ENCODE results near the gene LAMB2. TPM values are rescaled to one million over a fixed set of nuclear protein-coding genes. Genes with fewer than 3 reads are reported as not detected.

The LAMB2 gene
- total RNA-seq, 1 donor from 2014 or later, result 772 TPM

- H3K4me1 ChIP-seq, result peaks cover 32% of the 10 kb centered on the region
- intact Hi-C loops (cut with micrococcal nuclease), result no loop called here
- no peak overlapping the region for H3K27ac ChIP-seq (replicated peaks)
- DNase-seq, result no peak
- no peaks in the 10 kb centered on the region for H3K27me3 ChIP-seq (ENCODE audit: low read depth)
- H3K4me3 ChIP-seq, result no peak overlapping the region
- H3K9me3 ChIP-seq (replicated peaks), result no peaks in the 10 kb centered on the region
- TF ChIP-seq, protein P1, sequence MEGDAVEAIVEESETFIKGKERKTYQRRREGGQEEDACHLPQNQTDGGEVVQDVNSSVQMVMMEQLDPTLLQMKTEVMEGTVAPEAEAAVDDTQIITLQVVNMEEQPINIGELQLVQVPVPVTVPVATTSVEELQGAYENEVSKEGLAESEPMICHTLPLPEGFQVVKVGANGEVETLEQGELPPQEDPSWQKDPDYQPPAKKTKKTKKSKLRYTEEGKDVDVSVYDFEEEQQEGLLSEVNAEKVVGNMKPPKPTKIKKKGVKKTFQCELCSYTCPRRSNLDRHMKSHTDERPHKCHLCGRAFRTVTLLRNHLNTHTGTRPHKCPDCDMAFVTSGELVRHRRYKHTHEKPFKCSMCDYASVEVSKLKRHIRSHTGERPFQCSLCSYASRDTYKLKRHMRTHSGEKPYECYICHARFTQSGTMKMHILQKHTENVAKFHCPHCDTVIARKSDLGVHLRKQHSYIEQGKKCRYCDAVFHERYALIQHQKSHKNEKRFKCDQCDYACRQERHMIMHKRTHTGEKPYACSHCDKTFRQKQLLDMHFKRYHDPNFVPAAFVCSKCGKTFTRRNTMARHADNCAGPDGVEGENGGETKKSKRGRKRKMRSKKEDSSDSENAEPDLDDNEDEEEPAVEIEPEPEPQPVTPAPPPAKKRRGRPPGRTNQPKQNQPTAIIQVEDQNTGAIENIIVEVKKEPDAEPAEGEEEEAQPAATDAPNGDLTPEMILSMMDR (IDR thresholded peaks at IDR 0.05; ENCODE audit: borderline replicate concordance), result no peak
- H3K36me3 ChIP-seq, result peaks cover 80% of the 10 kb centered on the region
Measured at GRCh38 chr3:49123687-49124086, 9.2 kb downstream of the LAMB2 start.

- intact Hi-C loops (cut with micrococcal nuclease), result no loop called here
Measured at GRCh38 chr3:49122886-49123545, 9.8 kb downstream of the LAMB2 start.

GRCh38 chr3:49122451-49122850 is 10.4 kb downstream of the LAMB2 start:
- Histone ChIP-seq H3K9me3 (replicated peaks) (no peaks in the 10 kb centered on the region), H3K36me3 (peaks cover 80% of the 10 kb centered on the region), H3K4me1 (peaks cover 38% of the 10 kb centered on the region), H3K4me3 (no peak overlapping the region), H3K27me3 (ENCODE audit: low read depth) (no peaks in the 10 kb centered on the region), H3K27ac (replicated peaks) (no peak overlapping the region)
- TF ChIP-seq, protein P1 (IDR thresholded peaks at IDR 0.05; ENCODE audit: borderline replicate concordance), result no peak
- DNase-seq, result no peak
- intact Hi-C loops (cut with micrococcal nuclease), result no loop called here

More at GRCh38 chr3:49122886-49123545, 9.8 kb downstream of the LAMB2 start:
- DNase-seq, result no peak
- H3K4me3 ChIP-seq, result no peak overlapping the region
- no peaks in the 10 kb centered on the region for H3K9me3 ChIP-seq (replicated peaks)
- TF ChIP-seq, protein P1 (IDR thresholded peaks at IDR 0.05; ENCODE audit: borderline replicate concordance), result no peak
- peaks cover 33% of the 10 kb centered on the region for H3K4me1 ChIP-seq
- H3K27me3 ChIP-seq (ENCODE audit: low read depth), result no peaks in the 10 kb centered on the region
- H3K27ac ChIP-seq (replicated peaks), result no peak overlapping the region
- peaks cover 80% of the 10 kb centered on the region for H3K36me3 ChIP-seq

- intact Hi-C loops (cut with micrococcal nuclease), result no loop called here
- no peak for DNase-seq
- H3K4me3 ChIP-seq, result no peak overlapping the region
- H3K27me3 ChIP-seq (ENCODE audit: low read depth), result no peaks in the 10 kb centered on the region
- peaks cover 41% of the 10 kb centered on the region for H3K4me1 ChIP-seq
- peaks cover 80% of the 10 kb centered on the region for H3K36me3 ChIP-seq
- TF ChIP-seq, protein P1 (IDR thresholded peaks at IDR 0.05; ENCODE audit: borderline replicate concordance), result no peak
- H3K27ac ChIP-seq (replicated peaks), result no peak overlapping the region
- H3K9me3 ChIP-seq (replicated peaks), result no peaks in the 10 kb centered on the region
Measured at GRCh38 chr3:49122022-49122421, 10.8 kb downstream of the LAMB2 start.

- Histone ChIP-seq H3K9me3 (replicated peaks) (no peaks in the 10 kb centered on the region), H3K27me3 (ENCODE audit: low read depth) (no peaks in the 10 kb centered on the region), H3K27ac (replicated peaks) (peak overlapping the region; percentile 98), H3K4me1 (peaks cover 41% of the 10 kb centered on the region), H3K4me3 (peak overlapping the region; percentile 99), H3K36me3 (peaks cover 80% of the 10 kb centered on the region)
- intact Hi-C loops (cut with micrococcal nuclease), result no loop called here
- no peak for DNase-seq
- TF ChIP-seq, protein P1 (IDR thresholded peaks at IDR 0.05; ENCODE audit: borderline replicate concordance), result no peak
Measured at GRCh38 chr3:49121132-49121736, 11.6 kb downstream of the LAMB2 start.
